Pulmonary artery endothelial cell (primary cell): ENCODE measurements around the gene STK39. TPM values are rescaled to one million over a fixed set of nuclear protein-coding genes. Genes with fewer than 3 reads are reported as not detected.
"Not testable (repeated sequence)": the region's sequence is repeated elsewhere in the genome, so short reads cannot be mapped to it uniquely, and the experiment has no call there.

Source experiments
- DNase-seq: peaks from one replicate; pipeline ENCODE4 v3.0.0-alpha.2; 2011; ENCODE audit warnings: low read depth, low spot score
- total RNA-seq: library from RNA; depleted of rRNA; stranded (reverse); fragments of >200 nt; gene quantifications from 2 replicates; pipeline ENCODE4 v1.2.3, GENCODE V29; 2014

Gene STK39
- 3.9 and 5.1 TPM in 2 replicates for total RNA-seq

DNA sequence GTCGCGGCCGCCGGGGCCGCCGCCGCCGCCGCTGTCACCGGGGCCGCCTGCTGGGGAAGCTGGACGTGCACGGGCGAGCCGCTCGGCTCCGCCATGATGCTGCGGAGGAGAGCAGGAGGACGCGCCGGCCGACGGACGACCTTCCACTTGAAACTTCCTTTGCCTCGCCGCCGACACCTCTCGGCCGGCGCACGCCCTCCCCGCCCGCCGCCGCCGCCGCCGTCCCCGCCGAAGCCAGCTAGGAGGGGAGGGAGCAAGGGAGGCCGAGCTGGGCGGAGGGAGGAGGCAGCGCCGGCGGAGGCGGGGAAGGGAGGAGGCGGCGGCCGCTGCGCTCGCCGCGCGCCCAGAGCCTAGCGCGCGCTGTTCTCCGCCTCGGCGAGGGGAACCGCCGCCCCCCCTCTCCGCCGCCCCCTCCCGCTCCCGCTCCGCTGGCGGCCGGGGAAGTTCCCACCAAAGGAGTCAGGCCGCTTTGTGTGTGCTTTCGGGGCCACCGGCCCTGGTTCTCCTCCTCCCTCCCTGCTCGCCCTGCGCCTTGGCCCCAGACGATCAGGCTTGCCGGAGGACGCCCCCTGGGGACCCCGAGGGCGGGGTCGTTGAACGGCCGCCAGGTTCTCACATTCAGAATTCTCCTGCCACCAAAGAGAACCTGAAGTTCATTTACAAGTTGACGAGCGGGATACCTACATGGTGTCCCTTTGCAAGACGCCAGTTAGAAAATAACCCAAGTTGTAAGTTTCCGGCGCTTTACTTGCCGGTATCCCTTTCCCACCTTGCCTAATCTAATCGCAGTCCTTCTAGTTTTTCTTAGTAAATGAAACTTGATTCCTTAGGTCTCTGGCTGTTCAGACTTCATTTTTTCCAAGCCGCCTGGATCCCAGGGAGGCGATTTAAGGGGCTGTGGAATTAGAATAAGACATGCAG is at the start of gene STK39:
TSS of gene STK39 (minus strand) at position 255 of the 921 bp plus-strand sequence. CDS start at position 95, 160 bp downstream.
- no peak for DNase-seq

DNA sequence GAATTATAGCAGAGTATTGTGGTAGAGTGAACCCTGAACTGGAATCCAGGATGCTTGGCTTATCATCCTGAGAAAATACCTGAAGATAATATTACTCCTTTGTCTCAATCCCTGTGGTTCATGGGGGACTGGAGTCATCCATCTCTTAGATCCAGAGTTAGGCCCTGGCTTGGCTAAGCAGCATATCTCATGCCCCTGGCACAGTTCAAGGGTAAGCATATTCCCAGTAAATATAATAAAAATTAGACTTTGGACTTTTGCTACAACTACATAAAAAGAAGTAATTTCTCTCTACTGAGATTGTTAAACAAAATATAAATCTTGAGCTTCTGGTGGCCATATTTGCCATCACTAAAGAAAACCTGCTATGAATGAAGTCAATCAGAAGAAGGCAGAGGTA is 47.7 kb upstream of the STK39 start:
- no peak for DNase-seq

DNA sequence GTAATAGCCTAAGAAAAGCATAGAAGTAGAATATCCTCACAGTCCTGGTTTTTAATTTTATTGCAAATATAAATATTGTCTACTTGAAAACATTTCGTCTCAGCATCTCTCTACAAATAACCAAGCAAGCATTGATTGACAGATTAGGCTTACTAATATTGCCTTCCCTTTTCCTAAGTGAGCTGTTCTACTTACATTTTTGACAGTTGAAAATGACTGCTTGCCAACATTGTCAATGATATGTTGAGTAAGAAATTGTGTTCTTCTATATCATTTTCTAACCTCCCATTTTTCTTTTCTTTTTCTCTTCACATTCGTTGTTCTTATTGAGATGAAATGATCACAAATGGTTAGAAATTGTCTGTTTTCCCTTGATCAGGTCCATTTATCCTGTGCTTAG is 47.0 kb upstream of the STK39 start:
- DNase-seq, result no peak

- DNase-seq, result no peak
Observed at GRCh38 chr2:168293766-168294165, 46.4 kb upstream of the STK39 start.

DNA sequence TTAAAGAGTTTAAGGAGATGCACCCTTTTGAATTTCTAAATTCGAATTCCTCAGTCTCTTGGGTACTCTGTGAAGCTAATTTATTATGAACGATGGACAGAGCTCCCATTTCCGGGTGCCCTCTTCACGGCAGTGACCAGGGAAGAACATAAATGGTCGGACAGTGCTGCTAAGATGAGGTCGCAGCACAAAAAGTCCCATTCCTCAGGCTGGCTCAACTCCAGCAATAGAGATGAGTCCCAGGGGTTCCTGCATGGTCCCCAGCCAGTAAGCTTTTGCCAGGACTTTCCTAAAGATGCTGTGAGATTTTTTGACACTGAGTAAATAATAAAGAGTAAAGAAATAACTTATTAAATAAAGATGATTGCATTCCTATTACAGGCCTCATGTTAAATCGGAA is 43.0 kb upstream of the STK39 start:
- no peak for DNase-seq

- no peak for DNase-seq
Observed at GRCh38 chr2:168289880-168290279, 42.5 kb upstream of the STK39 start.

GRCh38 chr2:168286535-168286934 is 39.1 kb upstream of the STK39 start:
- no peak for DNase-seq

GRCh38 chr2:168278424-168278888 is 31.1 kb upstream of the STK39 start:
- DNase-seq, result no peak

DNA sequence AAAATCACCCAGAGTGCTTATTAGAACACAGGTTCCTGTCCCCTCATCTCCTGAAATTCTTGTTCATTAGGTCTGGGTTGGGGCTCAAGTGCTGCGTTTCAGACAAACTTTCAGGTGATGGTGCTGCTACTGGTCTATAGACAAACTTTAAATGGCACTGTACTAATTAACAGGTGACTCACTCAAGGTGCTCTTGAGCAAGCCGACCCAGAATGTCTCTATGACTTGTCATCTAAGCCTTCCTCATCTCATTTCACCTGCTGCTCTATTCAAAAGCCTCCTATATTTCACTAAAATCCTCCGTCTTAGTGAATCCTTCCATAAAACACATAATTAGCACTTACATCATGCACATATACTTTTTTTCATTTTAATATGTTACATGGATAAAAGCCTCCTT is 29.9 kb upstream of the STK39 start:
- DNase-seq, result no peak

DNA sequence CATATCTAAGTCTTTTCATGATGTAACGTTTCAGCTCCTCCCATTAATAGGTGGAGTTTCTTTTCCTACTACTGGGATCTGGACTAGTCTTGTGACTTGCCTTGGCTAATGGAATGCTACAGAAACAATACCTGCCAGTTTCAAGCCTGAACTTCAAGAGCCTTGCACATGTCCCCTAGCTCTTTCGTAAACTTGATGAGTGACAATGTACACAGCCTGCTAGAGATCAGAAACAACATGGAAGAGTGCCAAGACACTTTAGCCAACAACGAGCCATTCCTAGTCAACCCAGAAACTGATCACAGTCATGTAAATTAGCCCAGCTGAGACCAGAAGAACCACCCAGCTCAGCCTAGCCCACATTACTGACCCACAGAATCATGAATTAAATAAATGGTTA is 24.8 kb upstream of the STK39 start:
- no peak for DNase-seq

GRCh38 chr2:168262926-168263325 is 15.5 kb upstream of the STK39 start:
- not testable (repeated sequence) for DNase-seq

GRCh38 chr2:168256448-168256847 is 9.1 kb upstream of the STK39 start:
- no peak for DNase-seq

- no peak for DNase-seq
Observed at GRCh38 chr2:168255866-168256265, 8.5 kb upstream of the STK39 start.

DNA sequence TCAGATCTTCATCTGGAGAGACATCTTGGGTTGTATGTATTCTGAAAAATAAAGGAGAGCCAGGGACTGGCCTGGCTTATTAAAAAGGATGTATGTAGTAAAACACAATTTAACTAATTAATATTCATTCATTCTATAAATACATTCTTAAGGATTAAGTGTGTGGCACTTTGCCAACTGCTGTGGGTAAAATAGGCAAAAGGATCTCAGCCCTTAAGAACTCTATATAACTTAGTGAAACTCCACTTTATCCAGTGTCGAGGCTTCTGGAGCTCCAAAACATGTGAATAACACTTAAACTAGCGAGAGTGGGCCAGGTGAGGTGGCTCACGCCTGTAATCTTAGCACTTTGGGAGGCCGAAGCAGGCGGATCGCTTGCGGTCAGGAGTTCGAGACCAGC is 7.7 kb upstream of the STK39 start:
- no peak for DNase-seq

- DNase-seq, result no peak
Observed at GRCh38 chr2:168254158-168254935, 7.0 kb upstream of the STK39 start.

DNA sequence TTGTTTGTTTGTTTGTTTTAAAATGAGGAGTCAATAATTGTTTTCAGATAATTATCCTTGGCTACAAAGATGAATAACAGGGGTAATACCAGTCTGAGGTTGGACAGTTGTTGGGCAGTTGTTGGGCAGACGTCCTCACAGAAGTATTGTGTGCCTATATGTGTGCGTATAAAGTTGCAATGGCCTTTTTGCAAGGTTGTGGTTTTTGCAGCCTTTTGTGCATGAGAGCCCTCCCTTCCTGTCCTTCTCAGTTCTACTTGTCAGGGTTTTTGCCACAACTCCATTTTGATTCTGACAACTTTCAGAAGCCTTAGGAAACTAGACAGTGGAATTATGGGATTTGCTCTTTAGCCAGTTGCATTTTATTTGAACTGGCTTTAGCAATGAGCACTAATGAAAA is 6.0 kb upstream of the STK39 start:
- DNase-seq, result no peak

- DNase-seq, result no peak
Observed at GRCh38 chr2:168252976-168253375, 5.6 kb upstream of the STK39 start.

DNA sequence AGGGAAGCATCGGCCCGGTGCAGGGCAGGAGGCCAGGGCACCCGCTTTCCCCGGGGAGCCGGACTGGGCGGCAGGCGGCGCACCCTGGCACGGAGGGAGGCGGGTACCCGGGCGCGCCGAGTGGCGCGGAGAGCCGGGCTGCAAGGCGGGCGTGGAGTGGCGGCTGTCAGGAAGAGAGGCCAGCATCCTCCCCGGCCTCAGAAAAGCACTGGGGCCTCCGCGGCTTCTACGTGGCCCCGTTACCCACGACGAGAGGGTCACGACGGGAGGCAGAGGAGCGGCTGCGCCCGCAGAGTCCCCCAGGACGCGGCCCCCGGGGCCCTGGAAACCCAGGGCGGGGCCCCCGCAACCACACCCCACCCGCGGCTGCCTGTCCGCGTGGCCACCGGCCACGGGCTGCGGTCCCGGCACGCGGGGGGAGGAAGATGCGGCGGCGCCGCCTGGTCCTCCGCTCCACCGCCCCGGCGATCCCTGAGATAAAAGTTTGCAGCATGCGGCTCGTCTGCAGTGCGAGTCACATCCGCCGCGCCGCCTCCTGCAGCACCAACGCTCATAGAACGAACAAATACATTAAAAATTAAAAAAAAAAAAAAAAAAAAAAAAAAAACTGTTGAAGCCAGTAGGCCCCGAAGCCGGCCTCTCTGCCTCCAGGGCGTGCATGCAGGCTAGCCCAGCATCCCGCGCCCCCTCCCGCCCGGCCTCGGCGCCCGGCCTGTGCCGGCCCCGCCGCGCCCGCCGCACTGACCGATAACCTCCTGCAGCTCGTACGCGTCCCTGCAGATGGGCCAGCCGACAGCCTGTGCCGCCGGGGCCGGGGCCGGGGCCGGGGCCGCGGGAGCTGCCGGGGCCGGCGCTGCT is 683 bp downstream of the STK39 start:
- no peak for DNase-seq

GRCh38 chr2:168246072-168246482 is 1.3 kb downstream of the STK39 start:
- DNase-seq, result no peak

DNA sequence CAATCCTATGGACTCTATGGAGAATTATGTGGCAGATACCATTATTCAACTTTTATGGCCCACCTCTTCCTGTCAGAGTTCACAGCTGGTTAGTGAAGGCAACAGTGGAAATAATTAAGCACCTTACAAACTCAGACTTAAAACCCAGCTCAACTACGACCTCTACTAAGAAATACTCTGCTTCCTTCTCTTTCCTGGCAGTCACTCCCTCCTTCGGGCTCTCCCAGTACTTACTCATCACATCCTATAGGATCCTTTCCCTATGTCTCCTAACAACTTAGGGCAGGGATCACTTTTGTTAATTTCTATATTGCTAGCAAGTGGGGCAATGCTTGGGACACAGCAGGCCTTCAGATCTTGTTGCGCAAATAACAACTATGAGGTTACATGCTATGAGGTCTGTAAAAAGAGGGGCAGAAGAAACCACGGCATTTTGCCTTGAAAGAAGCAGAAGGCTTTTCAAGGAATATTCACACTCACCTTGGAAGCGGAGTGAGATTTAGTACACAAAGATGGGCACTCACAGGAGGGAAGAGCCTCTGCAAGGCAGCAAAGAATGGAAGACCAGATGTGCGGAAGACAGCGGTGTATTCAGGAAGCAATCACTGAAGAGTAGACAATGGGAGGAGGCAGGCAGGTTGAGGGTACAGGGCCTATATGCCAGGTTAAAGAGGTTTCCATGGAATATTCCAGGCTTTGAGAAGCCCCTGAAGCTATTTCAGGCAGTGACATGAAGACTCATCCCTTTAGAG is 2.1 kb downstream of the STK39 start:
- no peak for DNase-seq

GRCh38 chr2:168244318-168244717 is 3.1 kb downstream of the STK39 start:
- no peak for DNase-seq
